GM18909 (cell line): ENCODE results near the gene HID1.
"Not testable (repeated sequence)": the region's sequence is repeated elsewhere in the genome, so short reads cannot be mapped to it uniquely, and the experiment has no call there.

Experiments
- ATAC-seq: cut with Tn5 transposase; IDR thresholded peaks from one replicate; pipeline ENCODE4 v1.9.1; 2021; ENCODE audit warnings: mild to moderate bottlenecking; ENCODE audit not compliant: unreplicated experiment, poor library complexity

Gene HID1

GRCh38 chr17:74972107-74972972 lies at the start of gene HID1:
Gene HID1, minus strand, starts transcription at chr17:74972759. Its CDS starts 103 bp downstream, at chr17:74972656.
- no peak for ATAC-seq

DNA sequence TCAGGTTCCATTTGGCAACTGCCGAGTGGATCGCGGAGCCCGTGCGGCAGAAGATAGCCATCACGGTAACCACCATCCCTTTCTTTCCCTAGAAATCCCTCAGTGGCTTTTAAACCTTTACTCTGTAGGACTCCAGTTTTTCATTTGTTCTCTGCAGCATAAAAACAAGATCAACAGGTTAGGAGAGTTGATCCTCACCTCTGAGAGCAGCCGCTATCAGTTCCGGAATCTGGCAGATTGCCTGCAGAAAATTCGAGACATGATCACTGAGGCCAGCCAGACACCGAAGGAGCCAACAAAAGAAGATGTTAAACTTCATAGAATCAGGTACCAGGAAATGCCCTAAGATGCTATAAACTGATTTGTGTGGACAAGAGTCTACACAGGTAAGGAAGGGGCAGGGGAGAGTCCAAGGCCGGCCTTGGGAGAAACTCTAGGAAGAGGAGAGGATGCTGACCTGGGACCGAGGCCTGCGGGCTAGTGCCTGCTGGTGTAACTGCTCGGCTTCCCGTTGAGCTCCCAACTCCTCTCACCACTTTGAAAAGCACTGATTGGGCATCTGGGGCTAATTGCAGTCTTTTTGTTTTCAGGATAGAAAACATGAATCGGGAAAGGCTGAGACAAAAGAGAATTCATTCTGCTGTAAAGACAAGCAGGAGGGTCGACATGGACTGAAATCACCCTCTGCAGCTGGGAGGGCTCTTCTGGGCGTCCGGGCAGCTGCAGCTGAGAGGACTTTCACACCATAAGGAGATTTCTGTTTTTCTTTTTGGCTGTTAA lies 48.0 kb upstream of the HID1 start:
- no peak for ATAC-seq

DNA sequence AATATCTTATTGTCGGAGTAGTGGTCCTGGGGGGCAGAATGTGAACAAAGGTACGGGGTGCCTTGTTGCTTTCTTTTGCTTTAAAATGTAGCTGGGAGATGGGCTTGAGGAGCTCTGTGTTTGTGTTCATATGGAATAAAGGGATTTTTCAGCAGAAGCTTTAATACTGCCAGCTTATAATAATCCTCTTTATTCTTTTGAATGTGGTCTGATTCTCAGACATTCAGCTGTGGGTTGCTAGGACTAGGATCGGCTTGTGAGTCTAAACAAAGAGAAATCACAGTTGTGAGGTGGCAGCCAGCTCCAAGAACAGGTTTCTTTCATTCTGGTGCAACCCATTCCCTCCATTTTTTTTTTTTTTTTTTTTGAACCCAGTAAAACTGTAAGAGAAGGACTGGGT lies 47.2 kb upstream of the HID1 start:
- no peak for ATAC-seq

GRCh38 chr17:75019146-75019545 lies 46.6 kb upstream of the HID1 start:
- ATAC-seq = no peak

- no peak for ATAC-seq
Observed at GRCh38 chr17:75013092-75013559, 40.6 kb upstream of the HID1 start.

GRCh38 chr17:75012346-75013091 lies 40.0 kb upstream of the HID1 start, which contains the start of gene MRPL58:
Gene MRPL58, plus strand, starts transcription at chr17:75012670. Its CDS starts 17 bp downstream, at chr17:75012687.
- peak; percentile 85 for ATAC-seq

DNA sequence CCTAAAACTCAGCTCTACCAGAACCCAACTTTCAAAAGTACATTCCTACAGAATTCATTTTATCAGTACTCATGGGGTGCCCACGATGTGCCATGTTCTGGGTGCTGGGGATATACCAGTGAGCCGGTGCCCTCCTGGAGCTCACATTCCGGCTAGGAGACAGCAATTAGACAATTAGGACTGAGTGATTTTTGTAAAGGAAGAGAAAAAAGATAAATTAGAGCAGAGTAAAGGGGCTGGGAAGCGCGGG lies 39.5 kb upstream of the HID1 start:
- no peak for ATAC-seq

DNA sequence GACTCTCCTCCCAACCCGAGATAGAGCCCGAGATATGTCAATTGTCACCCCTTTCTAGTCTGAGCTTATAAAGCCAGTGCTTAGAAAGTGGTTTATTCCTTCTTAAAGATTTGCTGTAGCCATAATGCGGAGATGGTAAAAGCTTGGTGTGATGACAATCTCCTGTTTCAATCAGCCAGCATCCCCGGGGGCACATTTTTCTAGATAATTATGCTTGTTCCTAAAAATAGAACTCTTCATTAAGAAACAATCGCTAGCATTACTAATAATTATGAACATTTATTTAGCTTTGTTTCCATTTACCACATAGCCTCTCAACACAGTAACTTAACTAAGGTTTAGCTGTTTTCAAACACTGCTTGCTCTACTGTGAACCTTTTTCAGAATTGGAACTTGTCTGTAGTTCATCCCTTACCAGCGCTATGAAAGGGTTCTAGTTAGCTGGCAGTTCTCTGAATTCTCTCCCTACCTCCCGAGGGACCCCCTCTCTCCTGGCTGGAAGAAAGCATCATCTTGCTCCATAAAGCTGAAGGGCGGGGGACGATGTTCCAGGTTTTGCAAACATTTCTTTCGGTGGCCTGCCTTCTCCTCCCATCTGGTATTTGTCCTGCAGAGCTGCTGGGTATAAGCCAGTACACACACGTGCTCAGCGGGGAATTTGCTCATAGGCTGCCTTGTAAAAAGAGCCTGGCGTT lies 39.0 kb upstream of the HID1 start:
- no peak for ATAC-seq

- ATAC-seq = no peak
Observed at GRCh38 chr17:75010683-75011400, 38.3 kb upstream of the HID1 start.

- ATAC-seq = no peak
Observed at GRCh38 chr17:75009139-75009724, 36.7 kb upstream of the HID1 start.

DNA sequence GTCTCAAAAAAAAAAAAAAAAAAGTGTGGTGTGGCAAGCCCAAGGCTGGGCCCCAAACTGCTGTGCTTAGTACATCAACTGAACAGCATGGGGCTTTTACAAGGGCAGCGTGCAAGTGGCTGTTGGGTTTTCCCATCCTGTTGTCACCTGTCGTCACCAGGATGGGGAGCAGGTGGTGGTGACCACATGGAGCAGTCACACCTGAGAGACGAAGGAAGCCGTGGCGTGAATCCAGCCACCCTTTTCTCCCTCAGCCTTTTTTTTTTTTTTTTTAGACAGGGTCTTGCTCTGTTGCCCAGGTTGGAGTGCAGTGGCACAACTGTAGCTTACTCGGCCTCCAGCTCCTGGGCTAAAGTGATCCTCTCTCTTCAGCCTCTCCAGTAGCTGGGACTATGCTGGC lies 35.8 kb upstream of the HID1 start:
- ATAC-seq = no peak

DNA sequence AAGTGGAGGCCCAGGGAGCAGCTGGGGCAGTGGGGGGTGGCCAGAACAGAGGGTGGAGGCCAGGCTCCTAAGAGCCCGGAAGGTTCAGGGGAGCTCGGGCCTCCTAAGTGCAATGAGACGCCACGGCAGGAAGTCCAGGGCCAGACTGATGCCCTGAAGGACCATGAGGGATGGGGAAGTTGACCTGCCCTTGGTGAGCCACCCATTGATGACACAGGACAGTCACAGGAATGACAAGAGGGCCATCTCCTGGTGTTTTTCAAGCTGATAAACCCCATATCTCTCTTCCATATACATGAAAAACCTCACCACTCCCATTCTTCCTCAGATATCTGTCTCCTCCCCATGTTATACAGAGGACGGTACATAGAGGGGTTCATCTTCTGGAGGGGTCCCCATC lies 34.1 kb upstream of the HID1 start:
- ATAC-seq = no peak

- not testable (repeated sequence) for ATAC-seq
Observed at GRCh38 chr17:75006084-75006483, 33.5 kb upstream of the HID1 start.

GRCh38 chr17:75005291-75005690 lies 32.7 kb upstream of the HID1 start:
- ATAC-seq = no peak

GRCh38 chr17:75004371-75004770 lies 31.8 kb upstream of the HID1 start:
- ATAC-seq = no peak

DNA sequence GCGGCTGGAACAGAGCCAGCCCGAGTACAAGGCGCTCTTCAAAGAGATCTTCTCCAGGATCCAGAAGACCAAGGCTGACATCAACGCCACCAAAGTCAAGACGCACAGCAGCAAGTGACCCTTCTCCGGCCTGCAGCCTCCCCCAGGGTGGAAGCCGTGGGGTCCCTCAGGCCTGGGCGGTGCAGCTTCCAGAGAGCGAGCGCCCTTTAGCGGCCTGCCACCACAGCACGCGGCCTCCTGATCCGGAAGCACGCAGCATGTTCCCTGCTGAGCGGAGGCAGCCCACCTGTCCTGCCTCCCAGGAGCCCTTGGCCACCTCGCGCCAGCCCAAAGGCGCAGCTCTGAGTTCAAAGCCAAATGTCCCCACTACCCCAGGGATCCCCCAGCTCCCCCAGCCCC lies 31.4 kb upstream of the HID1 start:
- ATAC-seq = no peak

DNA sequence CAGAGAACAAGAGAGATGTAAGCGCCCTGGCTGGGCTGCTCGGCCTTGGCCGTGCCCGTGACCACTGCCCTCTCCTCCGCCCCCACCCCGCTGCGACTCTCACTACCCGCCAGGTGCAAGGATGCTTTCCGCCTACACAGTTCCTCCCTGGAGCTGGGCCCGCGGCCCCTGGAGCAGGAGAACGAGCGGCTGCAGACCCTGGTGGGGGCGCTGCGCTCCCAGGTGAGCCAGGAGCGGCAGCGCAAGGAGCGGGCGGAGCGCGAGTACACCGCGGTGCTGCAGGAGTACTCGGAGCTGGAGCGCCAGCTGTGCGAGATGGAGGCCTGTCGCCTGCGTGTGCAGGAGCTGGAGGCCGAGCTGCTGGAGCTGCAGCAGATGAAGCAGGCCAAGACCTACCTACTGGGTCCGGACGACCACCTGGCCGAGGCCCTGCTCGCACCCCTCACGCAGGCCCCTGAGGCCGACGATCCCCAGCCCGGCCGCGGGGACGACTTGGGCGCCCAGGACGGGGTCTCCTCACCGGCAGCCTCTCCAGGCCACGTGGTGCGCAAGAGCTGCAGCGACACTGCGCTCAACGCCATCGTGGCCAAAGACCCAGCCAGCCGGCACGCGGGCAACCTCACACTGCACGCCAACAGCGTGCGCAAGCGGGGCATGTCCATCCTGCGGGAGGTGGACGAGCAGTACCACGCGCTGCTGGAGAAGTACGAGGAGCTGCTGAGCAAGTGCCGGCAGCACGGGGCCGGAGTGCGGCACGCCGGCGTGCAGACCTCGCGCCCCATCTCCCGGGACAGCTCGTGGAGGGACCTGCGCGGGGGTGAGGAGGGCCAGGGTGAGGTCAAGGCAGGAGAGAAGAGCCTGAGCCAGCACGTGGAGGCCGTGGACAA lies 30.8 kb upstream of the HID1 start:
- ATAC-seq = no peak
